H1 (cell line): Measurements from ENCODE around the gene DARS2. TPM values are rescaled to one million over a fixed set of nuclear protein-coding genes. Genes with fewer than 3 reads are reported as not detected.

Source experiments
- CTCF ChIA-PET: fragments of 300-600 bp; sonication (Branson Sonifier 250); formaldehyde crosslinking; loops from one replicate; lab custom pipeline; 2021; ENCODE audit not compliant: partially characterized antibody; lab: Charles Lee
- POLR2A ChIA-PET: fragments of 300-600 bp; sonication (Branson Sonifier 250); formaldehyde crosslinking; loops from one replicate; lab custom pipeline; 2021; ENCODE audit warnings: inconsistent platforms; ENCODE audit not compliant: partially characterized antibody; lab: Charles Lee
- DNase-seq, 2 experiments: peaks; one replicate each; pipeline versions ENCODE4 v3.0.0 to v3.0.0-alpha.2; 2010 to 2022; ENCODE audit warnings: low spot score in 2 of 2, low read depth in 1 of 2, mixed read lengths in 1 of 2
- FAIRE-seq: peaks from 2 replicates; lab custom pipeline; 2011; peaks lifted over from hg19 to GRCh38; lab: Jason Lieb, UNC
- H2AFZ ChIP-seq: 2 replicates; pipeline ENCODE4 v1.8.1; 2012; ENCODE audit warnings: low read length, inconsistent platforms
- H2AK5ac ChIP-seq: 2 replicates; pipeline ENCODE4 v1.6.1; 2013; ENCODE audit warnings: low read depth, low read length
- H2BK120ac ChIP-seq: replicated peaks from 2 replicates; pipeline ENCODE3; 2013; ENCODE audit warnings: low read depth, low read length, inconsistent platforms
- H2BK12ac ChIP-seq: 2 replicates; pipeline ENCODE4 v1.6.1; 2013; ENCODE audit warnings: low read depth, low read length
- H2BK15ac ChIP-seq: 2 replicates; pipeline ENCODE4 v1.6.1; 2013; ENCODE audit warnings: low read length
- H2BK20ac ChIP-seq: 2 replicates; pipeline ENCODE4 v1.6.1; 2013; ENCODE audit warnings: low read length
- H2BK5ac ChIP-seq: 2 replicates; pipeline ENCODE4 v1.6.1; 2013; ENCODE audit warnings: low read depth, low read length
- H3K14ac ChIP-seq: 2 replicates; pipeline ENCODE4 v1.6.1; 2013; ENCODE audit warnings: inconsistent platforms; ENCODE audit not compliant: insufficient read length
- H3K18ac ChIP-seq: 2 replicates; pipeline ENCODE4 v1.6.1; 2013; ENCODE audit warnings: low read length; ENCODE audit errors: extremely low read depth
- H3K23ac ChIP-seq: 2 replicates; pipeline ENCODE4 v1.6.1; 2013; ENCODE audit warnings: inconsistent platforms; ENCODE audit not compliant: insufficient read length
- H3K23me2 ChIP-seq: 2 replicates; pipeline ENCODE4 v1.6.1; 2013; ENCODE audit warnings: low read depth, low read length
- H3K27ac ChIP-seq: 2 replicates; pipeline ENCODE4 v1.6.1; 2011; ENCODE audit warnings: low read depth, low read length, inconsistent platforms
- H3K27me3 ChIP-seq, 4 experiments: replicated peaks in 1 of 4; 1 replicate in 1 of 4; 2 replicates in 3 of 4; pipeline versions ENCODE4 v1.6.1 to v1.8.1; 2011 to 2013; ENCODE audit warnings: low read length in 3 of 4, mild to moderate bottlenecking in 3 of 4, inconsistent platforms in 2 of 4, mixed read lengths in 2 of 4, moderate library complexity in 1 of 4; ENCODE audit not compliant: control insufficient read depth in 3 of 4, insufficient read depth in 3 of 4; ENCODE audit errors: extremely low read depth in 1 of 4
- H3K36me3 ChIP-seq, 4 experiments: 2 replicates each; pipeline versions ENCODE4 v1.6.1 to v1.8.1; 2011 to 2013; ENCODE audit warnings: mild to moderate bottlenecking in 4 of 4, low read length in 3 of 4, moderate library complexity in 2 of 4, control low read depth in 1 of 4, inconsistent platforms in 1 of 4; ENCODE audit not compliant: insufficient read depth in 4 of 4, control insufficient read depth in 2 of 4
- H3K4ac ChIP-seq: replicated peaks from 2 replicates; pipeline ENCODE3; 2013; ENCODE audit warnings: low read length, low read depth, mixed read lengths, inconsistent platforms; ENCODE audit not compliant: insufficient read length
- H3K4me1 ChIP-seq, 4 experiments: replicated peaks in 1 of 4; 1 replicate in 1 of 4; 2 replicates in 3 of 4; pipeline versions ENCODE4 v1.6.1 to v1.8.1; 2011 to 2013; ENCODE audit warnings: low read length in 3 of 4, inconsistent platforms in 2 of 4, mixed read lengths in 1 of 4; ENCODE audit not compliant: insufficient read depth in 4 of 4, control insufficient read depth in 3 of 4
- H3K4me2 ChIP-seq, 2 experiments: 2 replicates each; pipeline versions ENCODE4 v1.6.1 to v1.8.1; 2011 to 2013; ENCODE audit warnings: low read depth in 2 of 2, low read length in 2 of 2, control low read depth in 1 of 2, inconsistent platforms in 1 of 2, mild to moderate bottlenecking in 1 of 2; ENCODE audit not compliant: insufficient read depth in 1 of 2
- H3K4me3 ChIP-seq, 4 experiments: fragments of 200-600, 300-600 bp in 1 of 4; sonication (generic), shearing (Covaris generic), sonication (Bioruptor Twin) in 1 of 4; 2 replicates each; pipeline versions ENCODE4 v1.5.1 to v1.8.1; 2011 to 2016; ENCODE audit warnings: low read length in 4 of 4, low read depth in 3 of 4, control low read depth in 2 of 4, inconsistent platforms in 2 of 4, mild to moderate bottlenecking in 2 of 4, mixed read lengths in 1 of 4, moderate library complexity in 1 of 4; ENCODE audit not compliant: insufficient read depth in 2 of 4; ENCODE audit errors: extremely low read depth in 1 of 4
- H3K56ac ChIP-seq: replicated peaks from 2 replicates; pipeline ENCODE3; 2013; ENCODE audit warnings: low read depth, mild to moderate bottlenecking, mixed read lengths, low read length, inconsistent platforms; ENCODE audit not compliant: insufficient read length
- H3K79me1 ChIP-seq: 2 replicates; pipeline ENCODE4 v1.6.1; 2013; ENCODE audit warnings: low read depth, low read length, control low read depth
- H3K79me2 ChIP-seq, 2 experiments: 2 replicates each; pipeline versions ENCODE4 v1.6.1 to v1.8.1; 2012 to 2013; ENCODE audit warnings: low read length in 2 of 2, mild to moderate bottlenecking in 2 of 2, inconsistent platforms in 1 of 2; ENCODE audit not compliant: insufficient read depth in 2 of 2, control insufficient read depth in 1 of 2
- H3K9ac ChIP-seq, 4 experiments: replicated peaks in 1 of 4; 1 replicate in 1 of 4; 2 replicates in 3 of 4; pipeline versions ENCODE4 v1.6.1 to v1.8.1; 2011 to 2013; ENCODE audit warnings: low read depth in 3 of 4, low read length in 3 of 4, control low read depth in 2 of 4, mild to moderate bottlenecking in 2 of 4, moderate library complexity in 2 of 4, inconsistent platforms in 1 of 4; ENCODE audit errors: extremely low read depth in 1 of 4
- H3K9me3 ChIP-seq, 2 experiments: 2 replicates each; pipeline versions ENCODE4 v1.6.1 to v1.8.1; 2012 to 2013; ENCODE audit warnings: mild to moderate bottlenecking in 2 of 2, moderate library complexity in 2 of 2, control low read depth in 1 of 2, inconsistent platforms in 1 of 2, low read depth in 1 of 2, low read length in 1 of 2, mixed read lengths in 1 of 2; ENCODE audit not compliant: insufficient read depth in 2 of 2
- H4K20me1 ChIP-seq, 2 experiments: replicated peaks in 1 of 2; 2 replicates each; pipeline versions ENCODE3 to v1.8.1; 2011 to 2013; ENCODE audit warnings: inconsistent platforms in 2 of 2, low read length in 2 of 2, mild to moderate bottlenecking in 1 of 2; ENCODE audit not compliant: insufficient read depth in 2 of 2, control insufficient read depth in 1 of 2
- H4K5ac ChIP-seq: 2 replicates; pipeline ENCODE4 v1.6.1; 2013; ENCODE audit warnings: low read length, low read depth, mixed read lengths, inconsistent platforms; ENCODE audit not compliant: insufficient read length
- H4K8ac ChIP-seq: 2 replicates; pipeline ENCODE4 v1.8.0; 2013; ENCODE audit warnings: mild to moderate bottlenecking, moderate library complexity, low read length, inconsistent platforms; ENCODE audit not compliant: insufficient read depth; ENCODE audit errors: extremely low read depth
- H4K91ac ChIP-seq: replicated peaks from 2 replicates; pipeline ENCODE3; 2013; ENCODE audit warnings: low read length, mixed read lengths, inconsistent platforms; ENCODE audit not compliant: insufficient read length
- CHD2 ChIP-seq: IDR thresholded peaks from 2 replicates; pipeline ENCODE4 v1.6.1; 2012; ENCODE audit warnings: low read length, improper control_type of control experiment
- KDM5A ChIP-seq: fragments of 200-600 bp; IDR thresholded peaks from 2 replicates; pipeline ENCODE4 v1.7.1; 2012; ENCODE audit warnings: mild to moderate bottlenecking, low read length, inconsistent platforms, mixed read lengths
- POLR2A ChIP-seq, 2 experiments: IDR thresholded peaks; 1 replicate in 1 of 2; 2 replicates in 1 of 2; pipeline ENCODE4 v1.6.1; 2011; ENCODE audit warnings: low read depth in 2 of 2, low read length in 2 of 2, mild to moderate bottlenecking in 2 of 2; ENCODE audit errors: control extremely low read depth in 1 of 2
- POLR2AphosphoS5 ChIP-seq: IDR thresholded peaks from 2 replicates; pipeline ENCODE4 v1.6.1; 2011; ENCODE audit warnings: low read depth, low read length
- SIRT6 ChIP-seq: IDR thresholded peaks from one replicate; pipeline ENCODE4 v1.7.1; 2012; ENCODE audit warnings: low read length, inconsistent platforms
- WGBS, 2 experiments: shearing (Covaris generic) in 1 of 2; methylation state at CpG; one replicate each; pipeline versions ENCODE4 v1.1.6 to v1.1.7; 2013 to 2015; ENCODE audit warnings: low lambda C conversion rate in 2 of 2, mixed read lengths in 2 of 2, inconsistent platforms in 1 of 2, low coverage in 1 of 2, missing lambda C conversion rate in 1 of 2; ENCODE audit not compliant: insufficient replicate concordance in 2 of 2, insufficient coverage in 1 of 2, insufficient read length in 1 of 2; ENCODE audit errors: extremely low coverage in 1 of 2, missing lambda C conversion rate in 1 of 2; 5-methylcytosine and 5-hydroxymethylcytosine counted together
- polyA plus RNA-seq, 7 experiments: library from polyadenylated mRNA; depleted of rRNA in 3 of 7; stranded (reverse) in 5 of 7; unstranded in 2 of 7; fragments of >200 nt in 5 of 7; fragments of 200-250 nt in 2 of 7; gene quantifications; 1 replicate in 5 of 7; 2 replicates in 1 of 7; 4 replicates in 1 of 7; pipeline versions ENCODE4 v1.2.1 to v1.2.3, GENCODE V29; 2011 to 2013; ENCODE audit warnings: missing spikeins in 2 of 7, mixed read lengths in 2 of 7
- total RNA-seq: library from RNA; stranded (reverse); fragmentation: NEBNext Ultra II Directional; extraction: Animal tissue kit (Norgen Biotek cat#: 25700); gene quantifications from 2 replicates; pipeline ENCODE4 v1.2.1, GENCODE V29; 2021
- TF ChIP-seq, protein P1 (sequence below): IDR thresholded peaks from 2 replicates; pipeline ENCODE4 v1.6.1; 2012; ENCODE audit warnings: inconsistent platforms

DARS2 gene
- total and polyA plus RNA-seq, 2 of the 8 experiments (the other 6 are each of a cell fraction or from before 2014, with no cell fraction given), result 21.0 to 35.2 TPM

DNA sequence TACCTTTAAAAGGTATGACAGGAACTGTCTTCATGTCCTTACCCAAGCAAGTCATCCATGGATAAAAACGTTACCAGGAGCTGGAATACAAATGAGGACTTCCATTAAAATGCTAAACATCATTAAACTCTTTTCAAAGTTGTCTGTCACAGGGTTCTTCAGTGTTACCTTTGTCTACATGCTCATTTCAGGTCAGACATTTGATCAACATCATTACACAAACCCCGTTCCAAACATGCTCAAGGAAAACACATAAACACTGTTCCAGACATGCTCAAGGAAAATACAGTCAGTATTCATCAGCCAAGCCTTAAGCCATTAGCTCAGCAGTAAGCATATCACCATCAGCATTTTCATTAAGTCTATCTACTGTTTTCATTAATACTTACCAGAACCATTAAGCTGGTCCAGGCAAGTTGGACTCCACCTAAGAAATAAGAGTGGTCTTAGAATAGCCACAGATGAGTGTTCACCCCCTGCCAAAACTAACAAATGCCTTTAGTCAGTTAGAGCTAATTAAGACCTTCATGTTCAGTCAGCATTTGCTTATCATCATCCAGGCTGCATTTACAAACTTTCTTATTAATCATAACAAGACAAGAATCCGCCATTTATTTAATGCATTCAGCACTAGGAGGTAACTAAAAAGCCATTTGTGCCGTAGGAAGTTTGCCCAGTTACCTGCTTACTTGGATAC is 41.1 kb downstream of the DARS2 start:
- ChIA-PET CTCF (interaction anchor here (0.6 to 1.8 kb wide), 4 partner anchors 56 to 1059 kb away, joined by 3 to 4 read pairs (median 4); no protein-coding TSS in a partner anchor), POLR2A (interaction anchor here (0.6 to 13.3 kb wide), 34 partner anchors 11 to 446 kb away, joined by 3 to 475 read pairs (median 4); partner anchors contain the start of genes CENPL, DARS2 and RC3H1)
- H2BK12ac ChIP-seq, result no peak overlapping the region
- FAIRE-seq (no peak), DNase-seq (no peak)
- H2BK15ac ChIP-seq, result no peak overlapping the region
- no peak overlapping the region for H3K14ac ChIP-seq
- peaks cover 7 to 11% of the 10 kb centered on the region in 2 experiments for H4K20me1 ChIP-seq
- H3K23me2 ChIP-seq, result peaks cover 3% of the 10 kb centered on the region
- peak overlapping the region; percentile 90 to 100 (median 92) for H3K4me3 ChIP-seq
- peaks cover 2 to 10% (median 4%) of the 10 kb centered on the region in 4 experiments; a peak in 5 of 7 replicates for H3K4me1 ChIP-seq
- 21% methylated on average over 4 of the region's 4 CpGs; no CpG with 5 or more reads in 1 of the 2 experiments for WGBS, 2 experiments
- TF ChIP-seq CHD2 (no peak), SIRT6 (no peak), POLR2A (IDR thresholded peaks at IDR 0.05; ENCODE audit: control extremely low read depth in 1 of 2, low read depth in 2 of 2, low read length in 2 of 2) (peak; percentile 69 to 81), KDM5A (no peak), POLR2AphosphoS5 (peak; percentile 95)
- TF ChIP-seq, protein P1, sequence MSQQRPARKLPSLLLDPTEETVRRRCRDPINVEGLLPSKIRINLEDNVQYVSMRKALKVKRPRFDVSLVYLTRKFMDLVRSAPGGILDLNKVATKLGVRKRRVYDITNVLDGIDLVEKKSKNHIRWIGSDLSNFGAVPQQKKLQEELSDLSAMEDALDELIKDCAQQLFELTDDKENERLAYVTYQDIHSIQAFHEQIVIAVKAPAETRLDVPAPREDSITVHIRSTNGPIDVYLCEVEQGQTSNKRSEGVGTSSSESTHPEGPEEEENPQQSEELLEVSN, result no peak
- H3K23ac ChIP-seq, result no peak overlapping the region
- peak overlapping the region; percentile 13; the same call in 1 of the 2 replicates for H3K27ac ChIP-seq
- no peak overlapping the region for H3K56ac ChIP-seq
- H3K27me3 ChIP-seq, result no peaks in the 10 kb centered on the region
- no peak overlapping the region for H4K8ac ChIP-seq
- no peak overlapping the region for H2AK5ac ChIP-seq
- H3K18ac ChIP-seq, result no peak overlapping the region
- H4K5ac ChIP-seq, result no peak overlapping the region
- no peak overlapping the region for H2AFZ ChIP-seq
- no peak overlapping the region for H4K91ac ChIP-seq
- H2BK20ac ChIP-seq, result no peak overlapping the region
- H3K79me1 ChIP-seq, result no peaks in the 10 kb centered on the region
- peaks cover 0 to 42% of the 10 kb centered on the region in 2 experiments; a peak in 3 of 4 replicates for H3K79me2 ChIP-seq
- no peak overlapping the region for H3K4ac ChIP-seq
- peak overlapping the region; percentile 68 to 95 for H3K4me2 ChIP-seq
- H2BK5ac ChIP-seq, result no peak overlapping the region
- H3K9me3 ChIP-seq, result no peaks in the 10 kb centered on the region
- peaks cover 28 to 54% (median 44%) of the 10 kb centered on the region in 4 experiments for H3K36me3 ChIP-seq
- peak overlapping the region; percentile 70 to 97 (median 97) for H3K9ac ChIP-seq
- H2BK120ac ChIP-seq, result no peak overlapping the region
